Measurements from ENCODE around the gene SKIDA1. TPM values are rescaled to one million over a fixed set of nuclear protein-coding genes. Genes with fewer than 3 reads are reported as not detected.

Gene SKIDA1
- total RNA-seq, 1 donor from 2014 or later, result 3.0 TPM

DNA sequence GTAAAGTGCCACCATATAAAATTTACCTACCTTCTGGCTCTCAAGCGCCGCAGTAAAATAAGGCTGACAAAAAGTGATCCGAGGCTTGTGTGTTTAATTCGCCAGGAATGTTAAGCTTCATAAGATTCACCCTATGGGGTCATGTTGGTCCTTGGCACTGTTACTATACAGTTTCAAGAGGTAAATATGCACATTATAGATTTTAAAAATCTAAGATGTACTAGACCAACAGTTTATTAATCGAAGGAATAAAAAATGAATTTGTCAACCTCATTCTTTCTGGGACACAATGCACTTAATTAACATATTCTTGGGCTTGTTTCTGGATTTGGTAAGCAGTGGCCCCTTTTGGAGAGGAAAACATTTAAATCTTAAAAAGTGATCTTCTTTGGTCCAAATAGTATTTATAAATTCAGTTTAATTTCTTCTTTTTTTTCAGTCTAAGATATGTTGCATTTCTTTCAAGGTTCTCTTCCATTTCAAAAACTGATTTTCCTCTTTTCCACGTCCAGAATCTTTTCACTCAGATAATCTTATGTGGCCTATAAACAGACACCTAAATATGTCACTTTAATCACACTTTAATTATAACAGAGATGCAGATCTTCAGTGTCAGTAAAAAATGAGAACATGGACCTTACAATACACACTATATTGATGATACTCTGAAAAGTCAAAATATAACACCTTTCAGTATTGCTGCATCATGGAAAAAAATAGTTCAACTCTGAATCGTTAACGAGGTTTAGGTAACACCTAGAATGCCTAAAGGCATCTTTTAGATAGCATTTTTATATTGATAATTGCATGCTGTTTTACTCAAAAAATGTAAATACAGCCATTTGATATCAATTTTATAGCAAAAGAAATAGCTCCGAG, 3.8 kb upstream of the SKIDA1 start:
- peak; percentile 51 for DNase-seq

DNA sequence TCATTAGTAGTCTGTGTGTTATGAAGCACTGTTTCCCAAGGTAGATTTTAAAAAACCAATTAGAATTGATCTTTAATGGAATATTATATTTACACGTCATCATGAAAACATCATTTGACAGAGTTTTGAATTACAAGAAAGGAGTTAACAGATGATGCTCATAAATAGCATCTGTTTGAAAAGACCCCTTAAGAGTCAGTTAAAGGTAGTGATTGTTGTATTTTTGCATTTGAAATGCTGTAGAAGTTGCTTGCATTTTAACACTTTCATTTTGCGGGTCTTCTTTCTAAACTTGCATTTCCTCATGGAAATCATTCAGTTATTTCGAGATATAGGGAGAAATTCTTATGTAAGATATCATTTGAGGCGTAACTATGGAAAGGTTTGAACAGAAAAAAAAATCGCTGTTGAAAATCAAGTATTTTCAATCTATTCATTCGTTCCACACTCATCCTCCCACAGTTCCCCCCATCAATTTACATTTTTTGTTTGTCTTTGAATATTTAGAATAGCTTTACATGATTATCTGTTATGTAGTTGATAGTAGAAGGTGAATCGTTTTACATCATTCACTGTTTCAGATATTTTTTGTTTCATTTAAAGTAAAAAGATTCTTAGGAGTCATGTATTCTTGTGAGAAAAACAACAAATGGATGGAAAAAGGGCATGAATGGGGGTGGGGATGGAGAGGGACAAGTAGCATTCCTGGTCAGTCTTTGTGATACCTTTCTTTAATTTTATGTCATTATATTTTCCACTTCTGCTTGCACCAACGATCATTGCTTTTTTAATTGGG, 3.0 kb upstream of the SKIDA1 start:
- peak; percentile 51 for DNase-seq

DNA sequence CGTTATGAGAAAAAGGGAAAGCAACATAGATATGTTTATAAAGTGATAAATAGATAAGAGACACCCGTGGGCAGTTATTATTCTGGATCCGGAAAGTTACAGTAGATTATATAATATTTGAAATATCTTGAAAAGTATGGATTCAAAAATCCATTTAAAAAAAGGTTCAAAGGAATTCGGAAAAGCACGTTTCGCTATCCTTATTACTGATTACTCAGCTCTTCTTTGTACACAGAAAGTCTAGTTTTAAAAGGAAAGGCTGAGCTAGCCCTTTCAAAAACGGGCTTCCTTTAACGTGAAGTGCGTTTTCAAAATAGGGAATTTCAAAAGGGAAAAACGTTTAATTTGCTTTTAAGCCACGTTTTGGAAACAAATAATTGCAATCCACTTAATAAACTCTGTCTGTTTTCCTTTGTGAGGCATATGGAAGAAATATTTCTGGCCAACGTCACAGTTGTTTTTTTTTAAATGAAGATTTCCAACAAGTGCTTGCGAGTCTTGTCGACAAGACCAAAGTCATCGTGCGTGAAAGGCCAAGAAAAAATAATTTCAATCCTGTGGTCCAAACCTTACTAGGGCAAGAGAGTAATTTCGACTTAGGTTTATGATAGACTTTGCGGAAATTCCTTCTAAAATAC, 2.2 kb upstream of the SKIDA1 start:
- peak; percentile 66 for DNase-seq

DNA sequence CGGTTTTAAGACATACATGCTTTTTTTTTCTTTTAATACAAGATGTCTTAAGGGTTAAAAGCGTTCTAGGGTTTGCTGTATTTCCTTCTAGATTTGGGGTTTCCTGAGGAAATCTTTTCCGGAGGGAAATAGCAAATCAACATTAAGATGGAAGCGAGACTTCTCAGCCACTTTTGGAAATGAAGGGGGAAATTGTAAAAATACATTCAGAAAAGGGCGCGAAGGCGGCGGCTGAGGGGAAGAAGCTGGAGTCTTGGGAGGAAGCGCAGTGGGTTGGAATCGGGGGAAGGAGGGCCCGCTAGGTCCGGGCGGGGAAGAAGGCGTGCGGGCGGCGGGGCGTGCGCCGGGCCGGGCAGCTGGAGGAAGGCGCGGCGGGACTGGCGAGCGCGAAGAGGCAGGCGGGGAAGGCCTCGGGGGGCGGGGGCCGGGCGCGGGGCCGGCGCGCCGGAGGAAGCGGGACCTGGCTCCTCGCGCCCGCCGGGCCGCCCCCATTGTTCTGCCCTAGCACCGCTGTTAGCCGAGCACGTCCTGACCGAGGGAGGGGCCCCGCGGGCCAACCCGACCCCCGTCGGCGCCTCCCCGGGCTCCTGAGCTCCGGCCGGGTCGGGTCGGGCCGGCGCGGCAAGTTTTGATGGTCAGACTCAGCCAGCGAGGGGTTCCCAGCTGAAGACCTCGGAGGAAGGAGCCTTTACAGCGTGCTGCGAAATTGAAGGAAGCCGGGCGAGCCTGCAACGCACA, 1.5 kb upstream of the SKIDA1 start:
- DNase-seq, result peak; percentile 79

DNA sequence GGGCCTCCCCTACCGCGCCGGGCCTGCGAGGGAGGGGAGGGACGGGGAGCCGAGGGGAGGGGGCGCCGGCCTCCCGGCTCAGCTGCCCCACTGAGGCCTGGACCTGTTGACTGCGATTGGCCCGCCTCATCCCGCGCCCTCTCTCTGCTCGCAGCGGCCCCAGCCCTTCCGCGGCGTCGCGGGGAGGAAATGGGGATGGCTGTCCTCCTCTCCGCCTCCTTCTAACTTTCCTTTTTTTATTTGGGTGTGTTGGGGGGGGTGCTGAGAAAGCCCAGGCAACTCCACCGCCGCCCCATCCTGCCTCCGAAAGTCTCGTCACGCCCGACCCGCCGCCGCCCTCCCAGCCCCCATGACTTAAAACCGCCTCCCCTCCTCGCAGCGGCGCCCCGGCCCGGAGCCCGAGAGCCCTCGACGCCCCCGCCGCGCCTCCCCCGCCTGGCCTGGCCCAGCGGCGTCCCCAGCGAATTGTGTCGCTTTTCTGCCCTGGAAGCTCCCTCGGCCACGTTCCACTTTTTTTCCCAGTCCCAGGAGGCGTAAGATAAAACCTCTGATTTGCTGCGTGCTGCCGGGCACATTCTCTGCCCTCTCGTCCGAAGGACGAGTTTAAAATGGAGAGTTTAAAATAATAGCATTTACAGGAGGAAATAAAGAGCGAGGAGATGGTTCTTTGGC, 842 bp upstream of the SKIDA1 start:
- DNase-seq, result peak; percentile 97

DNA sequence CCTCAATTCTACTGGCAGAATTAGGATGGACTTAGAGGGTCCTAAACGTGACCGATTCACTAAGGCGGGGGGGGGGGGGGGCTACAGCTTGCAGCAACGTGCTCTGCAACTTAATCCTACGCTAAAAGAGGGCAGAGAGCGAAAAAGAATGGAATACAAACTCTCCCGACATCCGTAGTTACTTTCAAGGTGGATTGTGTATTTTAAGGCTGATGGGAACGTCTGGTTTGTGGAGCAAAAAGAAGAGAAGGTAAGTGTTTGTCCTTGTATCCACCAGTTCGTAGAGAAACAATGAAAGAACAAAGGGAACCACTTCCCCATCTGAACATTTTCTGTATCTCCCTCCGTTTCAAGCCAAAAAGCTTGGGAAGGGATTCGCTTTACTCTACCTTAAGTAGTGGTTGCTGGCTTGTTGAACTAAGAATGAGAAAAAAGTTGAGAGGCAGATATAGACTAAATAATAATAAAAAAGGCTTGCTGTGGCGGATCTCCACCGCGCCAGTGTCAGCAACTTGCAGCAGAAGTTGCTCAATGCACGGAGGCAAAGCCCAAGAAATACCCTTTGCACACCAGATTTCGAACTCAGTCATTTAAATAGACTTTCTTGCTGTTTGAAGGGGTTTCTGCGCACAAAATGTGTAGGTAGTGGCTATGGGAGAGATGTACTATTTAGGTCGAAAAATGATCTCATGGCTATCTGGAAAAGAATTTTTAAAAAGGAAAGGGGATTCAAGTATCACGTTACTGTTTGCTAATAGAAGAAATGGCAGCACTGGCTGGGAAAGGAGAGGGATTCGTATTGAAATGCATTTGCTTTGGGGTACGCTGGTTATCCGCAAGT, 736 bp downstream of the SKIDA1 start:
- peak; percentile 72 for DNase-seq

DNA sequence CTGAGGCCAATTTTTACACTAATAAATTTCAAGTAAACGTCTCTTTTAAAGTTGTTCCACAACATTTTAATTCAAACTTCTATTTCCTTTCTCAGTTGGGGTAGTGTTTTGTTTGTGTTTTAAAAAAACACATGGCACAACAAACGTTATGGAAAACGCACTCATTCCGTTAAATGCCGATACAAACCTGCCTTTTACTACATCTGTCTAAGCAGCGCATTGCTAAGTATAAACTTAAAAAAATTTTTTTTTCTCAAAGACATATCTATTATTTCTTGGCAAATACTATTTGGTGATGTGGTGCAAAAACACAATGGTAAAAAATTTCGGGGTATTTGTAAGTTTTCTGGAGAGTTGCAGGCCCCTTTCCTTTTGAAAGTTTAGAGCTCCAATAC, 1.4 kb downstream of the SKIDA1 start:
- DNase-seq, result no peak

DNA sequence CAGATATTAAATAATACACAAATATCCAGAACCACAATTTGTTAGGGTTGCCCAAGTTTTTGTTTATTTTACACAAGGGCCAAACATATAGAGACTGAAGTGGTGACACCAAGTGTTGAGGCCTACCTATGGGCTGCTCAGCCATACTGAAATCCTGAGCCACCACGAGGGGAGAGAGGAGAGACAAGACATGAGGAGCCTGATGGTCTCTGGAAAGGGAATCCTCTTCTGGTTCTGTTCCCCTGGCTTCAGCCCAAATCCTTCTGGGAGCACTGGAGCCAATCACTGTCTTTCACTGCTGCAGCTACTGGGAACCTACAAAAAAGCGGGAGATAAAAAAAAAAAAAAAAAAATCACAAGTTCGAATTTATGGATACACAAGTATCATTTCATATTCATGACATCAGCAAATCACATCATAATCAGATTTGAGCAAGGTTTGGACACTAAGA, 1.9 kb downstream of the SKIDA1 start:
- peak; percentile 92 for DNase-seq

DNA sequence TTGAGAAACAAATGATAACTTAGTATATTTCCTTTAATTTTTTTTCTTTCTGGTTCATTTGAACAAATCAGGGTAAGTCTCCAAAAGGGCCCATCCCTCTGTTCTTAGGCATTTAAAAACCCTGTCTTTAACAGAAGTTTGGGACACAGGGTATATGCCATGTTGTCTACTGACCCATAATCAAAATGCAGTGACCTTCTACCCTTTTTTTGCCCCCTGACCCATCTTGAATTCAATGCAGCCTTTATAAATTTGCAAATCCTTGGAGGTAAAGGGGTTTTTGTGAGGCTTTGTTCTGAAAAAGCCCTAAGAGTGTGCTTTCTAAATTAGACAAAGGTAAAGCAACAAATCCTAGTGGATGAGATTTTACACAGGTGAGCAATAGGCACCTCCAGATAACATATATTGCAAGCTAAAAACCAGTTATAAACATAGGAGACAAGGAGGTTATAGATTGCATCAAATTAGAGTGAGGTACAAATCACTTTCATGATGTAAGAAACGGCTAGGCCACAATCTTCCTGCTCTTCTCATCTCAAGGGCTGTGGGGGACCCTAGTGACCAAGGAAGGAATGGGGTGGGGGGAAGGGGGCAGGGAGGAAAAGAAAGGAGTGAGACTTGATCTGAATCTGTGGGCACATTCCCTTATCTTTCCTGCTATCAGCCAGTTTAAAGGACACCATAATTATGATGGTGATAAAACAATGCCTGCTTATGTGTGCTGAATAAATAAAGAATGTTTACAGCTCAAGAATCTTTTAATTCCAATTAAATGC, 2.7 kb downstream of the SKIDA1 start:
- peak; percentile 41 for DNase-seq

DNA sequence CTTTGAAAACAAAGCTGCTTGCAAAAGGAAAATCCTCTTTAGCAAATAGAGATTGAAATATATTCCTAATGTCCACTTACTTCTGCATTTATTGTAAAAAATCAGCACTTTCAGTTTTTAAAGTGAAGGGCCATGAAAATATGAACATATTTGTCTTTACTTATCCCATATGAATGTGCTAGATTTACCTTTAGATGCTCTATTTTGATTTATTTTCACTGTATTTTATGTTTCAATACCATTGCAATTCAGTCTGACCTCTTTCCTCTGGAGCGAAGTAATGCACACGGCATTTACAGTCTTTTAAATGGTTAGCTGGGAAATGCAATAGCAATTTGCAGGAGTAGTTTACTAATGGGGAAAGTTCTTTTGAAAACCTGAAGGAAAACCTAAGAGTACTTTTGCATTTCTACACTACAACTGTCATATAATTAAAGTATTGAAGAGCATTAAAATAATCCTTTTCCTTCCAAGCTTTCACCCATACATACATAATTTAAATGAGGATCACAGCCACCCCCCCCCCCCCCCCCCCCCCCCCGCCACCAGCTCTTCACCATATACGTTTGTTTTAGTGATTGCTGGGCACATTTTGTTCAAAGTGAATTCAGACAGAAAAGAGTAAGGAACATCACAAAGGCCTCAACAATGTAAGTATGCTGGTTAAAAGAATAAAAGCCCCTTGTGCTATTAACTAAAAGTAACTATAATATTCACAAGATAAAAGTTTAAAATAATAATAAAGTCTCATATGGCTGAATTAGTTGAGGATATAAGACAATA, 3.5 kb downstream of the SKIDA1 start:
- peak; percentile 32 for DNase-seq

DNA sequence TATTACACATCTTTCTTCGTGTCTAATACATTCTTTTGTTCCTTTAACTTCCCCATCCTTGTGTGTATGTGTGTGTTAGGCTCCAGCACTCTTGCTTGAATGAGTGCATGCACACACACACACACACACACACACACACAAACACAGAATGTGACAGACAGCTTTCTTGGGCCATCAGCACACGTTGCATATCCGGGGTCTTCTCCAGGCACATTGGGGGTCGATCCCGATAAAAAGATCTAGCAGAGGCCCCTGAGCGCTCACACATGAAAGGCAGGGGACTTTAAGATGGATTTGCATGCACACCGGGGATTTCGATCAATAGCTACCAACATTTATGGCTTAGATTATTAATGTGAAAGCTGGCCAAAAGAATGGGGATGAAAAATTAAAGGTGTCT, 4.5 kb downstream of the SKIDA1 start:
- DNase-seq, result no peak

DNA sequence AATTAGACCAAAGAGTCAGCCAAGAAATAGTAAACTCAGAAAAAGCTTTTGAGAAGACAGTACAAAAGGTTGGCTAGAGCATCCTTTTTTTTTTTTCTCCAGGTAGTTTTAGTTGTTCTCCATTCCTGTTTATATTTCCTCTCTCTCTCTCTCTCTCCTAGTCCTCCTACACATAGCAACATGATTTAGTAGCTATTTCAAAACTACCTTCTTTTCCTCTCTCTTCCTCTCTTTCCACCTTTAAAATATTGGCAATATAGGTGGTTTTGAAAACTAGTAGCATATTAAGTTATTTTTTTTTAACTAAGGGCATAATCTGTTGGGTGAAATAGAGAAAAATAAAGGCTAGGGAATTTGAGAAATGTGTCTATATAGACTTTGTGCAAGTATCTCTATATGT, 5.0 kb downstream of the SKIDA1 start:
- DNase-seq, result no peak

DNA sequence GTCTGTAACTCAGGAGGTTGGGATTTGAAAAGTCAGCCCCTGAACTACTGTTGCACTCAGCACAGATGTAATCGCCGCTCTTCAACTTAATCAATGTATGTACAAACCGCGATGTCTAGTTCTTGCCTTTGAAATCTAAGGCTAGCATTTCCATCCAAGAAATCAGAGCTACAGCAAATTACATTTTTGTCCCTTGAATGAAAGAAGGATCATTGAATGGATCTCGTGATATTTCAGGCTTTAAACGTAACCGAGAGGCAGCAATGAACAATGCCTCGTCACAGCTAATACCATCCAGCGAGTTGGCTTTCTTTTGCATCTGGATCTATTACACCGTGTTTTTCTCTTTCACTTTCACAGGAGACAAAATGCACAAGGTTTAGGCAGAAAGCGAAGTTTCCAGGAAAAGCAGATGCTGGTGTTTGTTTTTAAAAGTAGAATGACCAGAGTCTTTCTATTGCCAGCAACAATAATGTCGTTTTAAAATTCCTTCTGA, 5.5 kb downstream of the SKIDA1 start:
- DNase-seq, result peak; percentile 86

DNA sequence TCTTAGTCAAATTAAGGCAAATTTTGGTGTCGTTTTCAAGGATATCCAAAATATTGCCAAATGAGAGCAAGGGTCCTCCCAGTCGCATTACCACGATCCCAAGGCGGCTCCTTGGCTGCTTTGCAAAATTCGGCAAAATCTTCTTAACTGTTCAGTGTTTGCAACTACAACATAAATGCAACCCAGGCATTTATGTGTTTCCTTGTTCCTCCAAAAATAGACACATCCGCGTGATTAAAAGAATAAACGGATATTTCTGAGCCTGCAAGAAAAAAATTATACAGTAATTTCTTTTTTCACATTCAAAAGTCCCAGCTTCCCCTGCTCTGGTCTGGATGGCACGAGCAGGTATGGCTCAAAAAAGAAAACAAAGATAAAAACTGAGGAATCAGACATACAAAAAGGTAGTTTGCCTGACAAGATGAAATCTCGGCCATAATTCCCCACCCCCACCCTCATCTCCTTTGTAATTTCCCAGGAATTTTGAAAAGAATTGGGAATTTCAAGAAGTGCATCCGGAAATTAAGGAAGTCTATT, 6.0 kb downstream of the SKIDA1 start:
- peak; percentile 64 for DNase-seq

DNA sequence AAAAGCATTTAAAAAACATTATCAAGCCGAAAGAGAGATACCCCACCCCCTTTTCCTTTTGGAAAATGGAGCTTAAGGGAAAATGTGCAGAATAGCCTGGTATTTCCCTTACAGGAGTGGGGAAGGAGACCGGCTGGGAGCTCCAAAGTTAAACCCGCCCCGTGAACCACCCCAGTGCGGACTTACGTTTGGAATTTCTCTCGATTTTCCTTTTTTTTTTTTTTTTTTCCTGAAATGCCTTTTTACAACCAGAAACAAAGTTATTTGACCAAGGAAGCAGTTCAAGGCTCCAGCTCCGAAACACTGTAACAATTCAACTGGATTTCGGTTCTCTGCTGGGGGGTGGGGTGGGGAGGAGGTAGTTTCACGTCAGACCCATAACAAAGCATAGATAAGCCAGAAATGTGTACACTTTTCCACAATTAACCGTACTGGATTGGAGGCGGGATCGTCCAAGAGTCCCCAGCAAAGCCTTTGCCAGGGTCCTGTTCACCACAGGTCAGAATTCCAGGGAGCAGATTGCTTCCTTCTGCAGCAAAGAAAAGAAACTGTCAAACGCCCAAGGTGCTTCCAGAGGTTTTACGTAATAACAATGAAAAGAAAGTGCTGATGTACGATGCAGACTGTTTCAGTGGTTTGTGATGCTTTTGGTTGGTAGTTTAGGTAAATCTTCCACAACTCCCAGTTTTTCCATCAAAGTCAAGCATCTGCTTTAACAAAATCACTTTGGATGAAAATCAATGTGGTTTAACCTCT, 6.7 kb downstream of the SKIDA1 start:
- DNase-seq, result peak; percentile 65

DNA sequence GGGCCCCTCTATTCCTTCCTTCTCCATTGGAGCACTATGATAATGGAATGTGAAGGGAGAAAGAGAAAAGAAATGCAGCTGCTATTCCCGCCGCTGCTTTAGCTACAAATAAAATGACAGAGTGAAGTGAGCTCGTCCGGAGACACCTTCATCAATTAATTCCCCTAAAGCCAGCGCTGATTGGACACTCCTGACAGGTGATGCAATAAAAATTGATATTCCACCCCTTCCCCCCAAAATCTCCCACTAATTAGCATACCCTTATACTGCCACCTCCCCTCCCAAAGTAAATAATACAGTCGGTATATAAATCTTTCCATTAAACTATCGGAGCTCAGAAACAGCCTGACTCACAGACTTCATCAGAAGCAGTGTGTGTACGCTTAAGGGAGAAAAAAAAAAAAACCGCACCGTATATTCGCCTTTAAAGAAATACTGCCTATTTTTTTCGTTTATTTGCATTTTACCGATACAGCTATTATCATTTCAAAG, 7.3 kb downstream of the SKIDA1 start:
- peak; percentile 81 for DNase-seq

All from tongue (tissue), 2 donors.